SK-N-SH treated with all-trans-retinoic acid at 6 μM for 48 hours (cell line): ENCODE measurements around the gene GNG5.

ENCODE experiments used
- BACH2 ChIP-seq: fragments of 250-450 bp; sonication (Bioruptor Pico); IDR thresholded peaks from 2 replicates; pipeline ENCODE4 v1.9.0; 2021; ENCODE audit warnings: mild to moderate bottlenecking, borderline replicate concordance
- ESRRG ChIP-seq: fragments of 250-450 bp; sonication (Bioruptor Pico); IDR thresholded peaks from 2 replicates; pipeline ENCODE4 v1.6.1; 2021; ENCODE audit warnings: mild to moderate bottlenecking
- RARB ChIP-seq: fragments of 250-450 bp; sonication (Bioruptor Pico); IDR thresholded peaks from 2 replicates; pipeline ENCODE4 v1.8.0; 2021; ENCODE audit warnings: mild to moderate bottlenecking, moderate library complexity
- TOX ChIP-seq: fragments of 250-450 bp; sonication (Bioruptor Pico); IDR thresholded peaks from 2 replicates; pipeline ENCODE4 v1.8.0; 2021; ENCODE audit warnings: mild to moderate bottlenecking, moderate library complexity, borderline replicate concordance
- TF ChIP-seq, protein P1 (sequence below): fragments of 250-450 bp; sonication (Bioruptor Pico); IDR thresholded peaks from 2 replicates; pipeline ENCODE4 v1.8.0; 2021; ENCODE audit warnings: low read depth, mild to moderate bottlenecking, moderate library complexity, borderline replicate concordance
- TF ChIP-seq, protein P2 (sequence below): fragments of 250-450 bp; sonication (Bioruptor Pico); IDR thresholded peaks from 2 replicates; pipeline ENCODE4 v1.8.0; 2020; ENCODE audit warnings: mild to moderate bottlenecking, moderate library complexity, borderline replicate concordance
- TF ChIP-seq, protein P3 (sequence below): fragments of 250-450 bp; sonication (Bioruptor Pico); IDR thresholded peaks from 2 replicates; pipeline ENCODE4 v1.5.1; 2021; ENCODE audit warnings: mild to moderate bottlenecking, moderate library complexity

- TF ChIP-seq BACH2 = no peak
- TF ChIP-seq, protein P1, sequence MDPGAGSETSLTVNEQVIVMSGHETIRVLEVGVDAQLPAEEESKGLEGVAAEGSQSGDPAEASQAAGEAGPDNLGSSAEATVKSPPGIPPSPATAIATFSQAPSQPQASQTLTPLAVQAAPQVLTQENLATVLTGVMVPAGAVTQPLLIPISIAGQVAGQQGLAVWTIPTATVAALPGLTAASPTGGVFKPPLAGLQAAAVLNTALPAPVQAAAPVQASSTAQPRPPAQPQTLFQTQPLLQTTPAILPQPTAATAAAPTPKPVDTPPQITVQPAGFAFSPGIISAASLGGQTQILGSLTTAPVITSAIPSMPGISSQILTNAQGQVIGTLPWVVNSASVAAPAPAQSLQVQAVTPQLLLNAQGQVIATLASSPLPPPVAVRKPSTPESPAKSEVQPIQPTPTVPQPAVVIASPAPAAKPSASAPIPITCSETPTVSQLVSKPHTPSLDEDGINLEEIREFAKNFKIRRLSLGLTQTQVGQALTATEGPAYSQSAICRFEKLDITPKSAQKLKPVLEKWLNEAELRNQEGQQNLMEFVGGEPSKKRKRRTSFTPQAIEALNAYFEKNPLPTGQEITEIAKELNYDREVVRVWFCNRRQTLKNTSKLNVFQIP (CRISPR knock-in tag) = no peak
- no peak for TF ChIP-seq RARB (CRISPR knock-in tag)
- TF ChIP-seq TOX (CRISPR knock-in tag) = no peak
- TF ChIP-seq, protein P2, sequence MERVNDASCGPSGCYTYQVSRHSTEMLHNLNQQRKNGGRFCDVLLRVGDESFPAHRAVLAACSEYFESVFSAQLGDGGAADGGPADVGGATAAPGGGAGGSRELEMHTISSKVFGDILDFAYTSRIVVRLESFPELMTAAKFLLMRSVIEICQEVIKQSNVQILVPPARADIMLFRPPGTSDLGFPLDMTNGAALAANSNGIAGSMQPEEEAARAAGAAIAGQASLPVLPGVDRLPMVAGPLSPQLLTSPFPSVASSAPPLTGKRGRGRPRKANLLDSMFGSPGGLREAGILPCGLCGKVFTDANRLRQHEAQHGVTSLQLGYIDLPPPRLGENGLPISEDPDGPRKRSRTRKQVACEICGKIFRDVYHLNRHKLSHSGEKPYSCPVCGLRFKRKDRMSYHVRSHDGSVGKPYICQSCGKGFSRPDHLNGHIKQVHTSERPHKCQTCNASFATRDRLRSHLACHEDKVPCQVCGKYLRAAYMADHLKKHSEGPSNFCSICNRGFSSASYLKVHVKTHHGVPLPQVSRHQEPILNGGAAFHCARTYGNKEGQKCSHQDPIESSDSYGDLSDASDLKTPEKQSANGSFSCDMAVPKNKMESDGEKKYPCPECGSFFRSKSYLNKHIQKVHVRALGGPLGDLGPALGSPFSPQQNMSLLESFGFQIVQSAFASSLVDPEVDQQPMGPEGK (CRISPR knock-in tag) = no peak
- TF ChIP-seq ESRRG = no peak
- TF ChIP-seq, protein P3, sequence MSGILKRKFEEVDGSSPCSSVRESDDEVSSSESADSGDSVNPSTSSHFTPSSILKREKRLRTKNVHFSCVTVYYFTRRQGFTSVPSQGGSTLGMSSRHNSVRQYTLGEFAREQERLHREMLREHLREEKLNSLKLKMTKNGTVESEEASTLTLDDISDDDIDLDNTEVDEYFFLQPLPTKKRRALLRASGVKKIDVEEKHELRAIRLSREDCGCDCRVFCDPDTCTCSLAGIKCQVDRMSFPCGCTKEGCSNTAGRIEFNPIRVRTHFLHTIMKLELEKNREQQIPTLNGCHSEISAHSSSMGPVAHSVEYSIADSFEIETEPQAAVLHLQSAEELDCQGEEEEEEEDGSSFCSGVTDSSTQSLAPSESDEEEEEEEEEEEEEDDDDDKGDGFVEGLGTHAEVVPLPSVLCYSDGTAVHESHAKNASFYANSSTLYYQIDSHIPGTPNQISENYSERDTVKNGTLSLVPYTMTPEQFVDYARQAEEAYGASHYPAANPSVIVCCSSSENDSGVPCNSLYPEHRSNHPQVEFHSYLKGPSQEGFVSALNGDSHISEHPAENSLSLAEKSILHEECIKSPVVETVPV (CRISPR knock-in tag) = no peak
Observed at GRCh38 chr1:84452436-84452835, 53.9 kb downstream of the GNG5 start.
